Prostate gland (tissue), 2 donors: ENCODE results near the gene WDR35. TPM values are rescaled to one million over a fixed set of nuclear protein-coding genes. Genes with fewer than 3 reads are reported as not detected.

ENCODE experiments used
- DNase-seq: peaks from one replicate; pipeline ENCODE4 v3.0.0-alpha.2; 2019; ENCODE audit warnings: low spot score
- H3K27ac ChIP-seq, 2 donors: fragments of 200-600 bp; sonication (generic); 2 replicates each; pipeline ENCODE4 v1.5.1; 2017 to 2019
- H3K27me3 ChIP-seq: fragments of 200-600 bp; sonication (generic); replicated peaks from 2 replicates; pipeline ENCODE4 v1.5.1; 2019; ENCODE audit not compliant: insufficient read depth
- H3K36me3 ChIP-seq, 2 donors: fragments of 200-600 bp; sonication (generic); 1 replicate in 1 of 2; 2 replicates in 1 of 2; pipeline versions ENCODE4 v1.5.1 to v1.8.1; 2017 to 2019
- H3K4me1 ChIP-seq: fragments of 200-600 bp; sonication (generic); replicated peaks from 2 replicates; pipeline ENCODE4 v1.5.1; 2019
- H3K4me3 ChIP-seq, 2 donors: fragments of 200-600 bp; sonication (generic); 2 replicates each; pipeline ENCODE4 v1.5.1; 2017 to 2019
- H3K9me3 ChIP-seq: fragments of 200-600 bp; sonication (generic); 2 replicates; pipeline ENCODE4 v1.5.1; 2017
- POLR2A ChIP-seq: fragments of 450-650 bp; IDR thresholded peaks from one replicate; pipeline ENCODE4 v1.6.1; 2016; ENCODE audit warnings: antibody characterized with exemption, mild to moderate bottlenecking
- POLR2AphosphoS5 ChIP-seq: sonication (generic); formaldehyde crosslinking; IDR thresholded peaks from one replicate; pipeline ENCODE4 v1.6.1; 2017; ENCODE audit warnings: antibody characterized with exemption
- WGBS: methylation state at CpG from one replicate; pipeline ENCODE4 v1.1.5; 2018; 5-methylcytosine and 5-hydroxymethylcytosine counted together
- intact Hi-C: fragments of 100-400 bp; cut with DNase I; formaldehyde crosslinking; loops from one replicate; pipeline ENCODE4 v1.14.2; 2022
- total RNA-seq, 2 donors: library from RNA; depleted of rRNA; stranded (reverse); fragments of >200 nt; gene quantifications; one replicate each; pipeline ENCODE4 v1.1.0, GENCODE V29; 2016
- TF ChIP-seq, protein P1 (sequence below), 4 experiments: fragments of 200-600 bp in 2 of 4; fragments of 450-650 bp in 2 of 4; sonication (generic) in 2 of 4; IDR thresholded peaks; 1 replicate in 3 of 4; 2 replicates in 1 of 4; pipeline ENCODE4 v1.5.1; 2016 to 2019; ENCODE audit warnings: antibody characterized with exemption in 4 of 4, mild to moderate bottlenecking in 2 of 4, moderate library complexity in 2 of 4

Gene WDR35
- total RNA-seq, 2 donors from 2014 or later = 9.2 to 10.1 TPM

DNA sequence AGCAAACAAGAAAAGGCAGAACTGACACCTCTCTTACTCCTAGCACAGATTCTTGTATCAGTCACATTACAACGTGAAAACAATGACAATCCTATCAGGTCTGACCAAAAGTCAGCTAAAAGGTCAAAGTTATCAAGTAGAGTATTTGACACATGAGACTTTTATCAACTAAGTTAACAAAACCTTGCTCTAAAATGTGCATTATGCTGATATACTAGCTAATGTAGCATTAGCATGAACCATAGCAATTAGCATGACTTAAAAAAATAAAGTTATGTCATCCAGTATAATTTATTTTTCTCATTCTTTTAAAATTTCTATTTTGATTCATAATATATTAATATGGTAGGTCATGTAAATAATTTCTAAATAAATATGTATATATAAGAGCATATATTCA lies 46.7 kb downstream of the WDR35 start:
- Histone ChIP-seq H3K27me3 (no peaks in the 10 kb centered on the region), H3K36me3 (no peaks in the 10 kb centered on the region), H3K9me3 (no peaks in the 10 kb centered on the region), H3K27ac (no peak overlapping the region), H3K4me3 (no peak overlapping the region), H3K4me1 (no peaks in the 10 kb centered on the region)
- 50% methylated on average over 1 of the region's 1 CpG for WGBS
- TF ChIP-seq, protein P1, sequence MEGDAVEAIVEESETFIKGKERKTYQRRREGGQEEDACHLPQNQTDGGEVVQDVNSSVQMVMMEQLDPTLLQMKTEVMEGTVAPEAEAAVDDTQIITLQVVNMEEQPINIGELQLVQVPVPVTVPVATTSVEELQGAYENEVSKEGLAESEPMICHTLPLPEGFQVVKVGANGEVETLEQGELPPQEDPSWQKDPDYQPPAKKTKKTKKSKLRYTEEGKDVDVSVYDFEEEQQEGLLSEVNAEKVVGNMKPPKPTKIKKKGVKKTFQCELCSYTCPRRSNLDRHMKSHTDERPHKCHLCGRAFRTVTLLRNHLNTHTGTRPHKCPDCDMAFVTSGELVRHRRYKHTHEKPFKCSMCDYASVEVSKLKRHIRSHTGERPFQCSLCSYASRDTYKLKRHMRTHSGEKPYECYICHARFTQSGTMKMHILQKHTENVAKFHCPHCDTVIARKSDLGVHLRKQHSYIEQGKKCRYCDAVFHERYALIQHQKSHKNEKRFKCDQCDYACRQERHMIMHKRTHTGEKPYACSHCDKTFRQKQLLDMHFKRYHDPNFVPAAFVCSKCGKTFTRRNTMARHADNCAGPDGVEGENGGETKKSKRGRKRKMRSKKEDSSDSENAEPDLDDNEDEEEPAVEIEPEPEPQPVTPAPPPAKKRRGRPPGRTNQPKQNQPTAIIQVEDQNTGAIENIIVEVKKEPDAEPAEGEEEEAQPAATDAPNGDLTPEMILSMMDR (IDR thresholded peaks at IDR 0.05) = no peak
- TF ChIP-seq POLR2AphosphoS5 (no peak), POLR2A (no peak)
- DNase-seq = no peak
- intact Hi-C loops = no loop called here

- H3K4me1 ChIP-seq = no peaks in the 10 kb centered on the region
Measured at GRCh38 chr2:19942199-19942598, 47.7 kb downstream of the WDR35 start.

GRCh38 chr2:19937004-19937403 lies 52.9 kb downstream of the WDR35 start:
- H3K9me3 ChIP-seq = no peaks in the 10 kb centered on the region
- no peak overlapping the region for H3K4me3 ChIP-seq
- H3K4me1 ChIP-seq = no peaks in the 10 kb centered on the region
- no peak for DNase-seq
- WGBS = 70% methylated on average over 4 of the region's 4 CpGs
- H3K27me3 ChIP-seq = no peaks in the 10 kb centered on the region
- intact Hi-C loops = no loop called here
- no peak overlapping the region for H3K27ac ChIP-seq
- H3K36me3 ChIP-seq = no peaks in the 10 kb centered on the region
- TF ChIP-seq POLR2AphosphoS5 = no peak
- no peak for TF ChIP-seq POLR2A
- TF ChIP-seq, protein P1 (IDR thresholded peaks at IDR 0.05) = no peak

More at GRCh38 chr2:19942199-19942598, 47.7 kb downstream of the WDR35 start:
- TF ChIP-seq POLR2AphosphoS5 = no peak
- no peak for TF ChIP-seq POLR2A
- TF ChIP-seq, protein P1 (IDR thresholded peaks at IDR 0.05) = no peak
- Histone ChIP-seq H3K36me3 (no peaks in the 10 kb centered on the region), H3K9me3 (no peaks in the 10 kb centered on the region), H3K27ac (no peak overlapping the region), H3K27me3 (no peaks in the 10 kb centered on the region), H3K4me3 (no peak overlapping the region)
- intact Hi-C loops = no loop called here
- DNase-seq = no peak

- intact Hi-C loops = no loop called here
Measured at GRCh38 chr2:19936203-19936602, 53.7 kb downstream of the WDR35 start.

More at GRCh38 chr2:19936203-19936602, 53.7 kb downstream of the WDR35 start:
- Histone ChIP-seq H3K9me3 (no peaks in the 10 kb centered on the region), H3K27me3 (no peaks in the 10 kb centered on the region), H3K4me1 (no peaks in the 10 kb centered on the region), H3K4me3 (no peak overlapping the region), H3K36me3 (no peaks in the 10 kb centered on the region), H3K27ac (no peak overlapping the region)
- DNase-seq = no peak
- 92% methylated on average over 2 of the region's 2 CpGs for WGBS
- TF ChIP-seq, protein P1 (IDR thresholded peaks at IDR 0.05) = no peak
- no peak for TF ChIP-seq POLR2AphosphoS5
- TF ChIP-seq POLR2A = no peak
